B cell (primary cell): ENCODE measurements around the gene PHF20. TPM values are rescaled to one million over a fixed set of nuclear protein-coding genes. Genes with fewer than 3 reads are reported as not detected.

ENCODE experiments used
- ATAC-seq: fragments of 200-7000 bp; cut with Tn5 transposase; one replicate; pipeline ENCODE4 v1.10.0; 2021; ENCODE audit warnings: low read depth, mild to moderate bottlenecking, moderate number of reproducible peaks, moderate library complexity
- CTCF ChIA-PET: fragments of 350-600 bp; sonication (Branson Sonifier 250); formaldehyde crosslinking; loops from one replicate; lab custom pipeline; 2021; ENCODE audit warnings: antibody characterized with exemption, inconsistent platforms; lab: Charles Lee
- POLR2A ChIA-PET: fragments of 350-600 bp; sonication (Branson Sonifier 250); formaldehyde crosslinking; loops from one replicate; lab custom pipeline; 2021; ENCODE audit warnings: antibody characterized with exemption; lab: Charles Lee
- DNase-seq: peaks from one replicate; pipeline ENCODE4 v3.0.0; 2013
- H2AFZ ChIP-seq: 2 replicates; pipeline ENCODE4 v1.6.1; 2012; ENCODE audit warnings: mild to moderate bottlenecking, low read depth, low read length; ENCODE audit not compliant: insufficient read depth, poor library complexity, severe bottlenecking
- H3K27ac ChIP-seq, 2 donors: 1 replicate in 1 of 2; 2 replicates in 1 of 2; pipeline ENCODE4 v1.5.1; 2012 to 2013; ENCODE audit warnings: low read length in 2 of 2, mild to moderate bottlenecking in 2 of 2, moderate library complexity in 1 of 2
- H3K27me3 ChIP-seq, 4 experiments: fragments of 200-600 bp in 1 of 4; sonication (generic) in 1 of 4; replicated peaks in 1 of 4; 1 replicate in 2 of 4; 2 replicates in 2 of 4; pipeline versions ENCODE4 v1.6.1 to v1.7.0; 2013 to 2016; ENCODE audit warnings: low read length in 3 of 4, mild to moderate bottlenecking in 2 of 4, mixed read lengths in 1 of 4, moderate library complexity in 1 of 4; ENCODE audit not compliant: insufficient read depth in 4 of 4, control insufficient read depth in 3 of 4; ENCODE audit errors: control extremely low read depth in 1 of 4
- H3K36me3 ChIP-seq, 2 experiments: replicated peaks in 1 of 2; 1 replicate in 1 of 2; 2 replicates in 1 of 2; pipeline versions ENCODE4 v1.6.1 to v1.7.1; 2013; ENCODE audit warnings: low read length in 1 of 2; ENCODE audit not compliant: insufficient read depth in 2 of 2, control insufficient read depth in 1 of 2; ENCODE audit errors: control extremely low read depth in 1 of 2, extremely low read depth in 1 of 2
- H3K4me1 ChIP-seq, 2 donors: fragments of 200-600 bp in 1 of 2; sonication (generic) in 1 of 2; 1 replicate in 1 of 2; 2 replicates in 1 of 2; pipeline versions ENCODE4 v1.5.1 to v1.6.1; 2013 to 2017; ENCODE audit warnings: low read length in 2 of 2; ENCODE audit not compliant: control insufficient read depth in 2 of 2, insufficient read depth in 2 of 2
- H3K4me2 ChIP-seq: replicated peaks from 2 replicates; pipeline ENCODE3; 2012; ENCODE audit warnings: mild to moderate bottlenecking, low read depth, low read length; ENCODE audit not compliant: poor library complexity, severe bottlenecking
- H3K4me3 ChIP-seq, 5 experiments: fragments of 200-600 bp in 1 of 5; sonication (generic) in 1 of 5; 1 replicate in 3 of 5; 2 replicates in 2 of 5; pipeline versions ENCODE4 v1.5.1 to v1.7.0; 2011 to 2016; ENCODE audit warnings: low read length in 4 of 5, mild to moderate bottlenecking in 4 of 5, low read depth in 2 of 5, control low read depth in 1 of 5, moderate library complexity in 1 of 5; ENCODE audit not compliant: insufficient read depth in 1 of 5; ENCODE audit errors: control extremely low read depth in 1 of 5, extremely low read depth in 1 of 5
- H3K79me2 ChIP-seq: fragments of 200-600 bp; sonication (generic); one replicate; pipeline ENCODE4 v1.6.0; 2016; ENCODE audit warnings: low read length; ENCODE audit not compliant: control insufficient read depth, insufficient read depth
- H3K9ac ChIP-seq: fragments of 200-600 bp; sonication (generic); 2 replicates; pipeline ENCODE4 v1.6.1; 2017; ENCODE audit warnings: mild to moderate bottlenecking, low read length, moderate library complexity
- H3K9me3 ChIP-seq, 3 donors: one replicate each; pipeline versions ENCODE4 v1.6.1 to v1.7.1; 2013; ENCODE audit warnings: low read length in 2 of 3; ENCODE audit not compliant: control insufficient read depth in 2 of 3, insufficient read depth in 1 of 3; ENCODE audit errors: control extremely low read depth in 1 of 3
- H4K20me1 ChIP-seq: 2 replicates; pipeline ENCODE4 v1.6.0; 2012; ENCODE audit warnings: mild to moderate bottlenecking, low read length; ENCODE audit not compliant: insufficient read depth, control insufficient read depth, poor library complexity, severe bottlenecking
- H3K27ac Mint-ChIP-seq: one replicate; pipeline ENCODE4 v1.8.0; 2021; ENCODE audit warnings: mixed read lengths
- H3K27me3 Mint-ChIP-seq: one replicate; pipeline ENCODE4 v1.8.0; 2021; ENCODE audit warnings: mixed read lengths
- H3K4me1 Mint-ChIP-seq: one replicate; pipeline ENCODE4 v1.8.0; 2021; ENCODE audit warnings: mixed read lengths
- H3K4me3 Mint-ChIP-seq: one replicate; pipeline ENCODE4 v1.8.0; 2021; ENCODE audit warnings: mixed read lengths
- H3K9me3 Mint-ChIP-seq: one replicate; pipeline ENCODE4 v1.8.0; 2022; ENCODE audit warnings: mixed read lengths; ENCODE audit not compliant: insufficient read depth
- CTCF ChIP-seq: fragments of 200-600 bp; IDR thresholded peaks from one replicate; pipeline ENCODE4 v1.8.0; 2022; ENCODE audit warnings: antibody characterized with exemption, mild to moderate bottlenecking
- EZH2 ChIP-seq: IDR thresholded peaks from 2 replicates; pipeline ENCODE4 v1.6.1; 2012; ENCODE audit warnings: borderline replicate concordance, low read depth, mild to moderate bottlenecking, moderate library complexity, low read length; ENCODE audit not compliant: insufficient read depth, poor library complexity, severe bottlenecking
- WGBS: methylation state at CpG from one replicate; pipeline ENCODE4 v1.1.5; 2013; ENCODE audit warnings: missing lambda C conversion rate; ENCODE audit not compliant: insufficient coverage; 5-methylcytosine and 5-hydroxymethylcytosine counted together
- intact Hi-C: fragments of 100-400 bp; cut with micrococcal nuclease; formaldehyde crosslinking; loops from one replicate; pipeline ENCODE4 v1.10.0; 2022
- polyA plus RNA-seq: library from polyadenylated mRNA; depleted of rRNA; stranded (reverse); fragments of >200 nt; gene quantifications from 2 replicates; pipeline ENCODE4 v1.2.3, GENCODE V29; 2012
- total RNA-seq, 2 donors: library from RNA; stranded (reverse); fragments of 120-200 nt in 1 of 2; gene quantifications; 1 replicate in 1 of 2; 2 replicates in 1 of 2; pipeline versions ENCODE4 v1.2.3 to v1.2.4, GENCODE V29; 2013 to 2022

The PHF20 gene
- total and polyA plus RNA-seq, 2 donors (not counting 1 experiment from before 2014, with no cell fraction given), result 53.6 to 92.3 TPM

- ATAC-seq (no peak), DNase-seq (no peak)
- TF ChIP-seq EZH2, result no peak
- TF ChIP-seq CTCF, result no peak
- Histone ChIP-seq H3K27ac (no peak overlapping the region), H3K4me2 (no peak overlapping the region), H2AFZ (no peak overlapping the region), H3K4me1 (no peaks in the 10 kb centered on the region), H4K20me1 (peaks cover 21% of the 10 kb centered on the region), H3K27me3 (no peaks in the 10 kb centered on the region), H3K4me3 (no peak overlapping the region), H3K79me2 (peaks cover 62% of the 10 kb centered on the region), H3K9me3 (no peaks in the 10 kb centered on the region), H3K9ac (no peak overlapping the region), H3K36me3 (peaks cover 1 to 55% of the 10 kb centered on the region in 2 experiments)
- Mint-ChIP-seq H3K4me1 (no peaks in the 10 kb centered on the region), H3K27me3 (no peaks in the 10 kb centered on the region), H3K27ac (no peak overlapping the region), H3K9me3 (no peaks in the 10 kb centered on the region), H3K4me3 (no peak overlapping the region)
- 100% methylated on average over 2 of the region's 4 CpGs for WGBS
- intact Hi-C loops, result no loop called here
- ChIA-PET CTCF (no interaction called here), POLR2A (no interaction called here)
Measured at GRCh38 chr20:35901678-35902544, 130.1 kb downstream of the PHF20 start.

GRCh38 chr20:35902545-35902941, 130.7 kb downstream of the PHF20 start:
- Histone ChIP-seq H3K4me3 (no peak overlapping the region), H3K9me3 (no peaks in the 10 kb centered on the region), H3K9ac (no peak overlapping the region), H3K27ac (no peak overlapping the region), H3K36me3 (peaks cover 1 to 60% of the 10 kb centered on the region in 2 experiments), H3K4me1 (no peaks in the 10 kb centered on the region), H3K4me2 (no peak overlapping the region), H4K20me1 (peaks cover 22% of the 10 kb centered on the region), H3K79me2 (peaks cover 62% of the 10 kb centered on the region), H3K27me3 (no peaks in the 10 kb centered on the region), H2AFZ (no peak overlapping the region)
- intact Hi-C loops, result no loop called here
- 100% methylated on average over 1 of the region's 3 CpGs for whole genome bisulfite sequencing
- DNase-seq, result no peak
- Mint-ChIP-seq H3K4me3 (no peak overlapping the region), H3K4me1 (no peaks in the 10 kb centered on the region), H3K27ac (no peak overlapping the region), H3K9me3 (no peaks in the 10 kb centered on the region), H3K27me3 (no peaks in the 10 kb centered on the region)
- ChIA-PET POLR2A (no interaction called here), CTCF (no interaction called here)
- no peak for ATAC-seq
- TF ChIP-seq EZH2 (no peak), CTCF (no peak)
